Measurements from ENCODE around the gene WDR64.
"Not testable (repeated sequence)": the region's sequence is repeated elsewhere in the genome, so short reads cannot be mapped to it uniquely, and the experiment has no call there.

Gene WDR64

DNA sequence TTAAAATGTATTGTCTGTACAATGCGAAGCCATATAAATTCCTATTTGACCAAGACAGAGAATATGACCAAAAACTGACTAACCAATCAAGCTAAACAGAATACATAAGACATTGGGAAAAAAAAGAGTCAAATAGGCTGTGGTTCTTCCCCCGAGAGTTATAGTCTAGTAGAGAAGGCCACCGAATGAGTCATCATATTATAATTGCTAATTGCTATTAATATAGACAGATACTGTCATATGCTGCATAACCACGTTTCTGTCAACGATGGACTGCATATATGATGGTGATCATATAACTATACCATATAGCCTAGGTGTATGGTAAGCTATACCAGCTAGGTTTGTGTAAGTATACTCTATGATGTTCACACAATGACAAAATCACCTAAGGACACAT is 82.5 kb downstream of the WDR64 start:
- TF ChIP-seq, protein P1, sequence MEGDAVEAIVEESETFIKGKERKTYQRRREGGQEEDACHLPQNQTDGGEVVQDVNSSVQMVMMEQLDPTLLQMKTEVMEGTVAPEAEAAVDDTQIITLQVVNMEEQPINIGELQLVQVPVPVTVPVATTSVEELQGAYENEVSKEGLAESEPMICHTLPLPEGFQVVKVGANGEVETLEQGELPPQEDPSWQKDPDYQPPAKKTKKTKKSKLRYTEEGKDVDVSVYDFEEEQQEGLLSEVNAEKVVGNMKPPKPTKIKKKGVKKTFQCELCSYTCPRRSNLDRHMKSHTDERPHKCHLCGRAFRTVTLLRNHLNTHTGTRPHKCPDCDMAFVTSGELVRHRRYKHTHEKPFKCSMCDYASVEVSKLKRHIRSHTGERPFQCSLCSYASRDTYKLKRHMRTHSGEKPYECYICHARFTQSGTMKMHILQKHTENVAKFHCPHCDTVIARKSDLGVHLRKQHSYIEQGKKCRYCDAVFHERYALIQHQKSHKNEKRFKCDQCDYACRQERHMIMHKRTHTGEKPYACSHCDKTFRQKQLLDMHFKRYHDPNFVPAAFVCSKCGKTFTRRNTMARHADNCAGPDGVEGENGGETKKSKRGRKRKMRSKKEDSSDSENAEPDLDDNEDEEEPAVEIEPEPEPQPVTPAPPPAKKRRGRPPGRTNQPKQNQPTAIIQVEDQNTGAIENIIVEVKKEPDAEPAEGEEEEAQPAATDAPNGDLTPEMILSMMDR (conservative IDR thresholded peaks at IDR 0.05; ENCODE audit: low read depth, low read length), result no peak
- no peak for DNase-seq (ENCODE audit: low read depth)

DNA sequence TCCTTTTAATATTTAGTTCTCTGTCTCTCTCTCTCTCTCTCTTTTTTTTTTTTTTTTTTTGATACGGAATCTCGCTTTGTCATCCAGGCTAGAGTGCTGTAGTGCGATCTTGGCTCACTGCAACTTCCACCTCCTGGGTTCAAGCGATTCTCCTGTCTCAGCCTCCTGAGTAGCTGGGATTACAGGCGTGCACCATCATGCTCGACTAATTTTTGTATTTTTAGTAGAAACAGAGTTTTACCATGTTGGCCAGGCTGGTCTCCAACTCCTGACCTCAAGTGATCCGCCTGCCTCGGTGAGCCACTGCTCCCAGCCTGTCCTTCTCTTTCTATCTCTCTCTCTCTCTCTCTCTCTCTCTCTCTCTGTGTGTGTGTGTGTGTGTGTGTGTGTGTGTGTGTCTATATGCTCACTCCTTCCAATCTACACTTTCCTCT is 83.4 kb downstream of the WDR64 start:
- not testable (repeated sequence) for H3K4me3 ChIP-seq (ENCODE audit: low read depth, low read length); DNase-seq (ENCODE audit: low read depth)

More for the DNA sequence above, 82.5 kb downstream of the WDR64 start:
- no peak overlapping the region for H3K4me3 ChIP-seq (ENCODE audit: low read depth, low read length)

DNA sequence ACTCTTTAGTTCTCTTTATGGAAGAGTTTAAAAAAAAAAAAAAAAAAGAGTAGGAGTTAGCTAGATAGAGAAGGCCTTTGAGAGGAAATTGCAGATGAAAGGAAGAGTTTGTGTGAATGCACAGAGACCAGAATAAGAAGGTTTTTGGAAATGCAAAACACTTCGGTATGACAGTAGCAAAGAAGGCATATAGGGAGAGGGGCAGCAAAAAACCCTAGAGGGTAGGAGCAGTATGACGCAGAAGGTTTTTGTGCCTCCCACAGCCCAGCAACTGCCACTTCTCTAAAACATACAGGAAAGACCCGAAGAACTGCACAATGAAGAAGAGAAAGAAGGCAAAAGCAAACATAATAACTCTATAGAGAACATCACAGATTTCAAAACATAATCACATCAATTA is 84.3 kb downstream of the WDR64 start:
- no peak for DNase-seq (ENCODE audit: low read depth)
- H3K4me3 ChIP-seq (ENCODE audit: low read depth, low read length), result no peak overlapping the region
- TF ChIP-seq, protein P1 (conservative IDR thresholded peaks at IDR 0.05; ENCODE audit: low read depth, low read length), result no peak

DNA sequence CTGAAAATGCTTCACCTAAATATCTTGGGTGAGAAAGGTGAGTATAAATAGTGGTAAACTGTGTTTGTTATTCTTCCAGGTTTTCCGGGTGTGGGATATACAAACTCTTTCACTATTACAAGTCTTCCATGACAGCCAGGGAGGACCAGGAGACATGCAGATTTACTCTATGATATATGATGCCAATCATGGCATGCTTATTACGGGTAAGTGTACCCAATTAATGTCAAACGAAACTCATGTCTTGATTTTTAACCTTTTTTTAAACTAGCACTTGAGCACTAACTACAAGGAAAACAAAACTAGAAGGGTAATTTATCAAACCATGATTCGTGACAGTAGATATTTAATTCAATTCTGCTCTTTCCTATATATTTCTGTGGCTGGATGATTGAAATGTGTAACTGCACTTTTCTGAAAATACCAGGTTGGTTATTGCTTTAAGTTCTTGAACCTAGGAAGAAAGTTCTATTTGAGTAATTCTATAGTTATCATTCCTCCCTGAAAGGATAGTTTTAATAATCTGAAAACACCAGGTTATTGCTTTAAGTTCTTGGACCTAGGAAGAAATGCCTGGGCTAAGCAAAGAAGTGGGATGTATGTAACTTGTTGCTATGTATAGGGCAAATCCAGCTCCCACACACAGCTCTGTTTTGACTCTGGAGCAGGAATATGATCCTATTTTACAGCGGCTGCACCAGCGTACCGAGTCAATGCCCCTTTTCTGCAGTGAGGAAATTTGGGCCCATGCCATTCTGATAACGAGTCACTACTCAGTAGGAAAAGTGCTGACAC is 86.4 kb downstream of the WDR64 start:
- TF ChIP-seq, protein P1 (conservative IDR thresholded peaks at IDR 0.05; ENCODE audit: low read depth, low read length), result no peak
- DNase-seq (ENCODE audit: low read depth), result no peak
- H3K4me3 ChIP-seq (ENCODE audit: low read depth, low read length), result no peak overlapping the region

DNA sequence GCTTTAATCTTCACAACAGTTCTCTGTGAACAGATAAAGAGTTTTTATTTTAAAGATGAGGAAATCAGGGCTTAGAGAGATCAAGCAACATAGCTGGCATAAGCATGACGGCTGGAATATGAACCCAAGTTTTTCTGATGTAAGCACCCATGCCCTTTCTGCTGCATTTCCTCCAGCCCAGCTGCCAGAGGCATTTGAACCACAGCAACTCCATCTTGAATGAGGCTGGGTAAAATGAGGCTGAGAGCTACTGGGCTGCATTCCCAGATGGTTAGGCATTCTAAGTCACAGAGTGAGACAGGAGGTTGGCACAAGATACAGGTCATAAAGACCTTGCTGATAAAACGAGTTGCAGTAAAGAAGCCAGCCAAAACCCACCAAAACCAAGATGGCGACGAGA is 90.0 kb downstream of the WDR64 start:
- DNase-seq (ENCODE audit: low read depth), result no peak
- TF ChIP-seq, protein P1 (conservative IDR thresholded peaks at IDR 0.05; ENCODE audit: low read depth, low read length), result no peak
- no peak overlapping the region for H3K4me3 ChIP-seq (ENCODE audit: low read depth, low read length)

DNA sequence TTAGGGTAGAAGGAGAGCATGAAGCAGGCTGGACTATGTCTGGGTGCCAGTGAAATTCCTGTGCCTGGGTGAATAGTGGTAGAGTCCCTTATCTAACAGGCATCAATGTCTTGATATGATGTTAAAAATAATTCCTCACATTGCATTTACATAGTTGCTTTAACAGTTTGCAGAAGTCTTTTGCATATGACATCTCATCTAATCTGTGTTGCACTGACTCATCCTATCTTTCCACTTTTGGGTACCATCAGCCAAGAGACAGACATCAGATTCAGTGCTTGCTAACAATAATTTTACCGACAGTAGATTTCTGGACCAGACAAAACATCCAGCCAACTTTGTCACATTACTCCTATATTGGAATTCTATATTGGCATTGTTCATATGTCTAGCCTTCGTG is 92.5 kb downstream of the WDR64 start:
- TF ChIP-seq, protein P1 (conservative IDR thresholded peaks at IDR 0.05; ENCODE audit: low read depth, low read length), result no peak
- no peak for DNase-seq (ENCODE audit: low read depth)
- no peak overlapping the region for H3K4me3 ChIP-seq (ENCODE audit: low read depth, low read length)

DNA sequence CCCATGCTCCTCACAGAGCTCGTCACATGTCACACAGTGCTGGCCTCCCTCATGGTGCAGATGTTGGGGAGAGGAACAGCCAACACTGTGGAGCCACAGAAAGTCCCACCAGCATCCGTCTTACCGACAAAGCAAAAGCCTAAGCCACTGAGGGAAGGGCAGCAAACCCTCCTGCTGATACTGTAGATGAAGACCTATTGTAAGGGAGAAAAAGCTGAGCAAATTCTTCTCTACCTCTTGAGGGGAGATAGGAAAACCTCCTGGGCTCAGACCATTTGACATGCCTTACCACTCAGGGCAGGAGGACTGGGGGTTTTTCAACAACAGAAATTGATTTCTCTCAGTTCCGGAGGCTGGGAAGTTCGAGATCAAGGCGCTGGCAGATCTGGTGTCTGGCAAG is 95.9 kb downstream of the WDR64 start:
- no peak for DNase-seq (ENCODE audit: low read depth)
- TF ChIP-seq, protein P1 (conservative IDR thresholded peaks at IDR 0.05; ENCODE audit: low read depth, low read length), result no peak
- H3K4me3 ChIP-seq (ENCODE audit: low read depth, low read length), result no peak overlapping the region
